GM18498 (cell line): Measurements from ENCODE around the gene NPHS1.
"Not testable (repeated sequence)": the region's sequence is repeated elsewhere in the genome, so short reads cannot be mapped to it uniquely, and the experiment has no call there.

Experiments
- ATAC-seq: cut with Tn5 transposase; IDR thresholded peaks from one replicate; pipeline ENCODE4 v1.9.1; 2021; ENCODE audit warnings: mild to moderate bottlenecking, moderate library complexity; ENCODE audit not compliant: unreplicated experiment

NPHS1 gene

DNA sequence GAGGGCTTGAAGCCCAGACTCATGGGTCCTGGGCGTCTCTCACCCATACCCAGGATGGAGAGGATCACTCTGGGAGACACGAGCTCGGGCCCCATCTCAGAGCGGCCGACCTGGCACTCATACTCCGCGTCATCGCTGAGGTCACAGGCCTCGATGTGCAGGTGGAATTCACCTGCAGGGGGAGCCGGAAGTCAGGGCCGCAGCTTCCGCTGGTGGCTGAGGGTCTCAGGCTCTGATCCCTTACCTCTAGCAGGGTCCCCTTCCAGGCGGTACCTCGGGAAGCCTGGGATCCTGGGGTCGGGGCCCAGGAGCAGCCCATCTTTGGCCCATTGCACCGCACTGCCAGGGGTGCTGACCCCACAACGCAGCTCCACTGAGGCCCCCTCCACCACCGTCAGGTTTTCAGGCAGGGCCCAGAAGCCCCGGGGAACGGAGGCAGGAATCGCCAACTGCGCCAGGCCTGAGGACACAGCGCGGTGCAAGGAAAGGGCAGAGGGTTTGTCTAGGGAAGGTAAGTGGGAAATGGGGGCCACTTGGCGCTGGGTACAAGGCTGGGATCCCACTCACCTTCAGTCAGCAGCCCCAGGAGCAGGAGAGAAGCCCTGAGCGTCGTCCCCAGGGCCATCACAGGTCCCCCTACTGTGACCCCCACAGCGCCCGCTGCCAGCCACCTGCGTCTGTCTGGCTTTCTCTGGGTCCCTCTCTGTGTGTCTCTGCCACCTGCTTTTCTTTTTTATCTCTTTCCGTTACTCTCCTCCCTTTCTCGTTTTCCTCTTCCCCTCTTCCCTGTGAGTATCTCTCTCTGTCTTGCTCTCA is 883 bp downstream of the NPHS1 start:
- ATAC-seq = no peak

DNA sequence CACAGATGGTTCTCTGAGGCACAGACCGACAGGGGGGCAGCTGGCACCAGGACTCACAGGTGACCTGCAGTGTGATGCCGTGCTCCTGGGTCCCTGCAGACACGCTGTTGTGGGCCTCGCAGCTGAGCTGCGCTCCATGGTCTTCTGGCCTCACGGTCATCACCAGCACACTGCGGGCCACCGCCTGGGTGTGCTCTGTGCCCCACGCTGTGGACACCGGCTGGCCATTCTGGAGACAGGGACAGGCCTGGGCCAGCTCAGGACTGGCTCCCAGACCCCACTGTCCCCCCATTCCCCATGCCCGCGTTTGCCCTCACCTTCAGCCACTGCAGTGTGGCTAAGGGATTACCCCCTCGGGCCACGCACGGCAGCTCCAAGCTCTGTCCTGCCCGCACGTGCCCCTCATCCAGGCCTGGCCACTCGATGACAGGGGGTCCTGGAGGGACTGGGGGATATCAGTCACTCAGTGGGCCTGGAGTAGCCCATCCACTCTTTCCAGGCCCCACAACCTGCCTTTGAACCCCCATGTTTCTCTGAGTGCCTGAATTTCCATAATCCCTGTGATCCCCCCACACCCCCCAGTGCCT is 3.3 kb downstream of the NPHS1 start:
- no peak for ATAC-seq

- ATAC-seq = no peak
Observed at GRCh38 chr19:35848486-35848885, 3.8 kb downstream of the NPHS1 start.

- ATAC-seq = no peak
Observed at GRCh38 chr19:35847911-35848310, 4.4 kb downstream of the NPHS1 start.

GRCh38 chr19:35846038-35846668 is 6.2 kb downstream of the NPHS1 start:
- no peak for ATAC-seq

GRCh38 chr19:35845215-35846037 is 6.9 kb downstream of the NPHS1 start:
- ATAC-seq = no peak

DNA sequence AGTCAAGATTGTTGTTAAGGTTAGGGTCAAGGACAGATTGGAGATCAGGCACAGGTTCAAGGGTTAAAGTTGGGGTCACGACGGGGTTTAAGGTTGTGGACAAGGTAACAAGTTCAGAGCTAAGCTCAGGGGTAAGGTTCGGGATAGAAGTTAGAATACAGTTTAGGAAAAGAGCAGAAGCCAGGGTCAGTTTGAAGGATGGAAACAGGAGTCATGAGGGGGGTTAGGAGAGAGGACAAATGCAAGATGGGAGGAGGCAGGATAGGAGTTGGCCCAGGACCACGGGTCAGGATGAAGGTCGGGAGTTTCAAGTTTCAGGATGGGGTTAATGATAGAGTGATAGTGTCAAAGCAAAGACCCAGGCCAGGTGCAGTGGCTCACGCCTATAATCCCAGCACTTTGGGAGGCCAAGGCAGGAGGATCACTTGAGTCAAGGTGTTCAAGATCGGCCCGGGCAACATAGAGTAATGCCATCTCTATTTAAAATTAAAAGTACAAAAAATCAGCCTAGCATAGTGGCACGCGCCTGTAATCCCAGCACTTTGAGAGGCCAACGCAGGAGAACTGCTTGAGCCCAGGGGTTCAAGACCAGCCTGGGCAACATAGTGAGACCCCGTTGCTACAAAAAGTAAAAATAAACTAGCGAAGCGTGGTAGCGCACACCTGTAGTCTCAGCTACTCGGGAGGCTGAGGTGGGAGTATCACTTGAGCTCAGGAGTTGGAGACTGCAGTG is 7.7 kb downstream of the NPHS1 start:
- no peak for ATAC-seq

- ATAC-seq = no peak
Observed at GRCh38 chr19:35843676-35844481, 8.4 kb downstream of the NPHS1 start.

GRCh38 chr19:35842666-35843272 is 9.5 kb downstream of the NPHS1 start:
- no peak for ATAC-seq

DNA sequence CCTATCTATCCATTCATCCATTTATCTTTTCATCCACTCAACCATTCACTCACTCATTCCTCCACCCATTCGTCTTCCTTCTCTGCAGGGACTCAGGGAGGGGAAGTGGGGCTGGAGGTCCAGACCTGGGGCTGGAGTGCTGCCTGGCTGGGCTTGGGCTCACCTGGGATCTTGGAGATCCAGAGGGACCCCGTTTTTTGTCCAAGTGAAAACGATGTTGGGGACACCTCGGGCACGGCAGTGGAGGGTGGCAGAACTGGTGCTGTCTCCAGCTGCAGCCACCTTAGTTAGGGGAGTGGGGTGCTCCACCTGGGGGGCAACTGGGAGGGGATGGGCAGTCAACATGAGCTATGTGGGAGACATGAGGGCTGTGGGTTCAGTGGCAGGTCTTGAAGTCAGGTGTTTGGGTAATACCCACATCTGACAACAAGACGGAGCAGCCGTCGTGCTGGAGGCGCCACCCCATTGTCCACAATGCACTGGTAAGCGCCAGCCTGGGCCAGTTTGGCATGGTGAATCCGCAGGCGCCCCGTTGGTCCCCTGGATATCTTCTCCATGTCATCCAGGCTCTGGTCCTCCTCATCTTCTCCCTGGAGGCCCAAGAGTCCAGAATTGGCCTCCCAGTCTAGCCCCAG is 10.2 kb downstream of the NPHS1 start:
- no peak for ATAC-seq

GRCh38 chr19:35836096-35836495 is 16.2 kb downstream of the NPHS1 start:
- ATAC-seq = not testable (repeated sequence)

GRCh38 chr19:35833972-35834371 is 18.3 kb downstream of the NPHS1 start:
- ATAC-seq = no peak

- ATAC-seq = no peak
Observed at GRCh38 chr19:35832054-35832453, 20.2 kb downstream of the NPHS1 start.

DNA sequence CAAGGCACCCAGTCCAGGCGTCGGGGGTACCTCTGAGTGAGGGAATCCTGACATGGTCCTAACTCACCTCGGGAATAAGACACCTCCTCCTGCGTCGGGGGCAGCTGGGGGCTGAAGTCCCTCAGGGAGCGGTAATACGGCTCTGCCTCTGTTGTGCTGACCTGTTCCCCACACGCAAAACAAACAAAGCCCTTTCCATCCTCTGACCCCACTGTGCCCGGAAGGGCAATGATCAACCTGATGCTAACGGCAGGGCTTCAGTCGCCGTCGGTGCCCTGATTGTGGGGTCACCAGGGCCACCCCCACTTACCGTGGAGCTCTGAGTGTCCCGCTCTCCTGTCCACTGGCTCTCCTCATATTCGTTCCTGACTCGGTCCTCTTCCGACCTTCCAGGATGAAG is 21.3 kb downstream of the NPHS1 start:
- no peak for ATAC-seq

DNA sequence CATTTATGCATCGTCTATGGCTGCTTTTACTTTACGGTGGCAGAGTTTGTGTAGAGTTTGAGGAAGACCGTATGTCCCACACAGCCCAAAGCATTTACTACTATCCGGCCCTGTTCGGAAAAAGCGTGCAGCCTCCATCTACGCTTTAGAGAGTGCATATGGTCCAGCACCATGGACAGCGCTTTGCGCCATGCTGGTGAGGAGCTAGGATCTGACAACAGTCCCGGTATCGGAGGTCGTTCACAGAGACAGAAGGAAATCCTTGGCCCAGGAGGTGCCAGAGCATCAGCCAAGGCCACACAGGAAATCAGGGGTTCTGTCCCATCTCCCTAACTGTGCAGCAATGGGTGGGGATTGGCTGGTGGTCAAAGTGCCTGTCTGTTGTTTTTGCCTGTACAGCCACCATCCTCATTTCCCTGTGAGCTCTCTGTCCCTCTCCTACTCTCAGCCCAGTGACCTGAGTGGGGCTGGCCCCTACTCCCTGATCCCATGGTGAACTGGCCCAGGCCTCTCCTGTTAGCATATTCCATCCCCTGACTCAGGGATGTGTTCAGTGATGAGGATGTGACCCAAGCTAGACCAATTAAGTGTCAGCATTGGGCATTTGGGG is 23.5 kb downstream of the NPHS1 start:
- no peak for ATAC-seq

DNA sequence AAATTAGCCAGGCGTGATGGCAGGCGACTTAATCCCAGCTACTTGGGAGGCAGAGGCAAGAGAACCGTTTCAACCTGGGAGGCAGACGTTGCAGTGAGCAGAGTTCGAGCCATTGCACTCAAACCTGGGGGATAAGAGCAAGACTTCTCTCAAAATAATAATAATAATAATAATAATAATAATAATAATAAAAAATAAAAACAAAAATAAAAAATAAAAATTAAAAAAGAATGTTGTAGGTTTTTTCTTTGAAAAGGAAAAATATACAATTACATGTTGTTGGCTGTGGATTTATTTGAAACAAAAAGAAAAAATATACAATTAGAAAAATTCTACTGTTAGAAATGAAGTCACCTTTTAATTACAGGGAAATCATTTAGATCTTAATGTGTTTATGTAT is 28.2 kb downstream of the NPHS1 start:
- ATAC-seq = no peak

- ATAC-seq = no peak
Observed at GRCh38 chr19:35822579-35822978, 29.7 kb downstream of the NPHS1 start.

DNA sequence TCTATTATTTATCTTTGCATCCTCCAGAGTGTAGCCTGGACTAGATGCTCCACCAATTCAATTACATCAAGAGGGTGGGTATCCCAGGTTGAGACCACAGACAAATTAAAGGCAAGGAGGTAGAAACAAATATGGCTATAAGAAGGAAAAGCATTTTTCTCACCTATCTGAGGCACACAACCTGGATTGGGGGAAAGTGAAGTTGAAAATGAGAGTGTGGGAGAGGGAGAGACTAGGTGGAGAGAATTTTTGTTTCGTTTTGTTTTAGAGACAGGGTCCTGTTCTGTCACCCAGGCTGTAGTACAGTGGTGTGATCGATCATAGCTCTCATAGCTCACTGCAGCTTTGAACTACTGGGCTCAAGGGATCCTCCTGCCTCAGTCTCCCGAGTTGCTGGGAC is 33.9 kb downstream of the NPHS1 start:
- no peak for ATAC-seq

GRCh38 chr19:35816846-35817245 is 35.5 kb downstream of the NPHS1 start:
- ATAC-seq = no peak
